Spinal cord (tissue), 10 donors: ENCODE measurements around the gene CDH13. TPM values are rescaled to one million over a fixed set of nuclear protein-coding genes. Genes with fewer than 3 reads are reported as not detected.
A peak's percentile ranks its signal among the peaks of the same experiment; 100 is the strongest.

Experiments used
- DNase-seq, 6 donors: peaks; one replicate each; pipeline versions ENCODE4 v3.0.0 to v3.0.0-alpha.2; 2013 to 2015; ENCODE audit warnings: low spot score in 6 of 6, low read depth in 4 of 6
- H3K27ac ChIP-seq: one replicate; pipeline ENCODE4 v1.5.1; 2013; ENCODE audit warnings: low read depth, low read length, control low read depth
- H3K27me3 ChIP-seq: one replicate; pipeline ENCODE4 v1.6.1; 2013; ENCODE audit warnings: low read length; ENCODE audit not compliant: control insufficient read depth, insufficient read depth
- H3K36me3 ChIP-seq: one replicate; pipeline ENCODE4 v1.6.1; 2013; ENCODE audit warnings: low read length; ENCODE audit not compliant: control insufficient read depth, insufficient read depth
- H3K4me1 ChIP-seq: one replicate; pipeline ENCODE4 v1.6.1; 2013; ENCODE audit warnings: low read length; ENCODE audit not compliant: control insufficient read depth, insufficient read depth
- H3K4me3 ChIP-seq: one replicate; pipeline ENCODE4 v1.5.1; 2013; ENCODE audit warnings: low read depth, low read length, control low read depth
- H3K9me3 ChIP-seq: one replicate; pipeline ENCODE4 v1.6.1; 2013; ENCODE audit warnings: low read length; ENCODE audit not compliant: control insufficient read depth, insufficient read depth
- whole genome bisulfite sequencing: methylation state at CpG from one replicate; pipeline ENCODE4 v1.1.5; 2013; ENCODE audit warnings: missing lambda C conversion rate; ENCODE audit not compliant: insufficient coverage; 5-methylcytosine and 5-hydroxymethylcytosine counted together
- polyA plus RNA-seq, 2 donors: library from polyadenylated mRNA; unstranded; fragments of 120-200 nt; gene quantifications; one replicate each; pipeline ENCODE4 v1.2.1, GENCODE V29; 2013; ENCODE audit not compliant: insufficient read length in 2 of 2
- total RNA-seq, 2 donors: library from RNA; depleted of rRNA in 1 of 2; stranded (reverse); fragments of 120-200 nt in 1 of 2; fragments of >200 nt in 1 of 2; gene quantifications; one replicate each; pipeline versions ENCODE4 v1.2.3 to v1.2.4, GENCODE V29; 2013 to 2014
- donor health status: healthy.

Gene CDH13
- total and polyA plus RNA-seq, 4 donors = 34.5 to 82.3 (median 76.4) TPM

DNA sequence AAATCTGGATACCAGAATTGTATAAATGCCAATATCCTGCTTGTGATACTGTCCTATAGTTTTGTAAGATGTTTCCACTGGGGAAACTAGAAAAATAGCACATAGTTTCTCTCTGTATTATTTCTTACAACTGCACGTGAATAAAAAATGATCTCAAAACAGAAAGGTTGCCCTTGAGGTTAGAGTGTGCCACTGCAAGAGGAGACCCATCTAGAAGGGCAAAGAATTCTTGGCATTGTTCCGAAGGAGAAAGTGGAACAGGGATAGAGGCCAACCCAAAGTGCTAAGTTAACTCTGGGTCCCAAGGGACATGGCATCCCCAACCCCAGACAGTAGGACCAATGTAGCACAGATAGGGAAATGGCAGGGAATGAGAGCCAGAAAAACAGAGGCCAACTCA is 703.5 kb downstream of the CDH13 start:
- no peaks in the 10 kb centered on the region for H3K27me3 ChIP-seq
- no peak overlapping the region for H3K27ac ChIP-seq
- no peaks in the 10 kb centered on the region for H3K36me3 ChIP-seq
- WGBS = 100% methylated on average over 1 of the region's 2 CpGs
- no peak for DNase-seq
- H3K4me3 ChIP-seq = no peak overlapping the region
- no peaks in the 10 kb centered on the region for H3K4me1 ChIP-seq
- H3K9me3 ChIP-seq = no peaks in the 10 kb centered on the region

DNA sequence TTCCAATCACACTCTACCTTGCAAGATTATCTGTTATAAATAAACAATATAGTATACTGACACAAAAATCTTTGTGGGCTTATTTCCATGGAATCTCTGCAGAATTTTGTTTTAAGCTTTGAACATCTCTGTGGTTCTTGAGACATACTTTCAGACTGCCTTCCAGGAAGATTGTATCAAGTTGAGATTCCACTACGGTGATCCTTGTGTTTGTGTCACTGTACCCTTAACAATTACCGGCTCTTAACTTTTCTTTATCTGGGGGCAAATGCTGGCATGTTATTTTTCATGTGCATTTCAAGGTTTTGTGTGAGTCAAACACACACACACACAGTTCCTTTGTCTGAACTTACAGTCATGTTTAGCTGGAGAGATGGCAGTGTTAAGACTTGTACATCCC is 708.3 kb downstream of the CDH13 start:
- Histone ChIP-seq H3K27ac (no peak overlapping the region), H3K27me3 (no peaks in the 10 kb centered on the region), H3K9me3 (no peaks in the 10 kb centered on the region), H3K4me3 (no peak overlapping the region), H3K4me1 (no peaks in the 10 kb centered on the region), H3K36me3 (no peaks in the 10 kb centered on the region)
- no peak for DNase-seq
- no CpG with 5 or more reads among the region's 2 CpGs for WGBS

DNA sequence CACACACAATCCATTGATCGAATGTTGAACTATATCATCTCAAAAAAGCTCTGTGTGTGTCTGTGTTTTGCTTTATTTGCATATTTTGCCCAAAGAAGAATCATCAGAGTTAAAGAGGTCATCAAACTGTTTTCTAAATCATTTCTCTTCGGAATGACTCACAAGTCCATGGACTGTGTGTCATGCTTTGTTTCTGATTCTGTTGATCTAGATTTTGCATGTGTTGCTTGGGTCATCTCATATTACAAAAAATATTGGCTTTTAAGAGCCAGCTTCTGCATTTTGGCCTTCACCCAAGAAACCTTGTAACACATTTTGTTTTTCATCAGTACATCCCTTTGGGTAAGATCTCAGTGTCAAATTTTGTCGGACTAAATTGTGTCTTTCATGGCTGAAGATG is 709.8 kb downstream of the CDH13 start:
- Histone ChIP-seq H3K36me3 (no peaks in the 10 kb centered on the region), H3K4me3 (no peak overlapping the region), H3K27me3 (no peaks in the 10 kb centered on the region), H3K9me3 (no peaks in the 10 kb centered on the region), H3K4me1 (no peaks in the 10 kb centered on the region), H3K27ac (no peak overlapping the region)
- no peak for DNase-seq
- 83% methylated on average over 1 of the region's 3 CpGs for WGBS

DNA sequence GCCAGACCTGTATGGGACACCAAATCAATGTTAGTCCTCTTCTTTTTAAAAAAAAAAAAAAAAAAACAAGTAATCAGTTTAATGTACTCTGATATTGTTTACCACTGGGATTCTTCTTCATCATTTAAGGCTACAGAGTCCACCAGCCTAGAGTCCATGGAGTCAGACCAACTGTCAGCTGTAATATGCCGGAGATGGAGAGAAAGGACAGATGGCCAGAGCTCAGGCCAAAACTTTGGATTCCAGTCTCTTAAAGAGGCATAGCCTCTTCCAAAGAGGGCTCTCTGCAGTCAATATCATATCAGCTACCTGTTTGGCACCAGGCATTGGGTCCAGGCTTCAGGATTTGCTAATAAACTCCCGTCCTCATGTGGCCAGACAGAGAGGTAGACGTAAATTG is 711.4 kb downstream of the CDH13 start:
- no peaks in the 10 kb centered on the region for H3K27me3 ChIP-seq
- no peaks in the 10 kb centered on the region for H3K4me1 ChIP-seq
- WGBS = 50% methylated on average over 1 of the region's 3 CpGs
- no peak for DNase-seq
- H3K4me3 ChIP-seq = no peak overlapping the region
- no peaks in the 10 kb centered on the region for H3K36me3 ChIP-seq
- H3K9me3 ChIP-seq = no peaks in the 10 kb centered on the region
- no peak overlapping the region for H3K27ac ChIP-seq

DNA sequence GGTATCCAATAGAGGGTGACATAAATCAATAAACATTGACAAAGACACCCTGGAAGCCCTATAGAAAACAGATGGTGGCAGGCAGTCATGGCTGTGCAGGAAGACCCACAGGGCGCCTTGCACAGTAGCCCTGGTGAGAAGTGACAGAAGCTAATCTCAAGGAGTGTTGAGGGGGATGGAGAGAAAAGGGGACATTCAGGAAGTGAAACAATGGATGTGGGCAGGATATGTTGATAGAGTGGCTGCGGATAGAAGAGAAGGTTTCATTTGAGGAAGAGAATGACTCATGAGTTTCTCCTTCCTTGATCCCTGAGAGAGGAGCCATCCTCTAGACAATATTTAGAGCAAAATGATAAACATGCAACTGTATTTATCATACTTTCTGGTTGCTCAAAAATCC is 712.2 kb downstream of the CDH13 start:
- Histone ChIP-seq H3K27ac (no peak overlapping the region), H3K4me3 (no peak overlapping the region), H3K36me3 (no peaks in the 10 kb centered on the region), H3K9me3 (no peaks in the 10 kb centered on the region), H3K27me3 (no peaks in the 10 kb centered on the region), H3K4me1 (no peaks in the 10 kb centered on the region)
- 93% methylated on average over 1 of the region's 2 CpGs for WGBS
- DNase-seq = no peak

DNA sequence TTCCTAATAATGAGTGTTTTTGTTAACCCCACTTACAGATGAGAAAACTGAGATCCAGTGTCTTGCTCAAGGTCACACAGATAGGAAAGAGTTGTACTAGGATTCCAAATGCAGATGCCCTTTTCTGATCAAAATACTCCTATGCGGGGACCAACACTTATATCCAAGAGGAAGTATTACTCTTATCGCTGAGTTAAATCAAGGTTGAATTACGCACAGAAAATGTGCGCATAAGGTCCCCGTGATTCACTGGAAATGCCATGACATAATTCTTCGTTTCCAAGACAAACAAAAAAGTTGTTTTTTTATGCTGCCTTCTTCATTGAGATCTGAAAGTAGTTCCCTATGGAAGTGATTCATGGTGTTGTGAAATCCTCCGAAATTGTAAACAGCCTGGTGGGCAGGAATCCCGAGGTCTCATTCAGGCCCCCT is 717.2 kb downstream of the CDH13 start:
- WGBS = 90% methylated on average over 2 of the region's 8 CpGs
- no peaks in the 10 kb centered on the region for H3K9me3 ChIP-seq
- no peaks in the 10 kb centered on the region for H3K27me3 ChIP-seq
- no peaks in the 10 kb centered on the region for H3K36me3 ChIP-seq
- H3K4me1 ChIP-seq = no peaks in the 10 kb centered on the region
- no peak for DNase-seq
- no peak overlapping the region for H3K4me3 ChIP-seq
- H3K27ac ChIP-seq = no peak overlapping the region

DNA sequence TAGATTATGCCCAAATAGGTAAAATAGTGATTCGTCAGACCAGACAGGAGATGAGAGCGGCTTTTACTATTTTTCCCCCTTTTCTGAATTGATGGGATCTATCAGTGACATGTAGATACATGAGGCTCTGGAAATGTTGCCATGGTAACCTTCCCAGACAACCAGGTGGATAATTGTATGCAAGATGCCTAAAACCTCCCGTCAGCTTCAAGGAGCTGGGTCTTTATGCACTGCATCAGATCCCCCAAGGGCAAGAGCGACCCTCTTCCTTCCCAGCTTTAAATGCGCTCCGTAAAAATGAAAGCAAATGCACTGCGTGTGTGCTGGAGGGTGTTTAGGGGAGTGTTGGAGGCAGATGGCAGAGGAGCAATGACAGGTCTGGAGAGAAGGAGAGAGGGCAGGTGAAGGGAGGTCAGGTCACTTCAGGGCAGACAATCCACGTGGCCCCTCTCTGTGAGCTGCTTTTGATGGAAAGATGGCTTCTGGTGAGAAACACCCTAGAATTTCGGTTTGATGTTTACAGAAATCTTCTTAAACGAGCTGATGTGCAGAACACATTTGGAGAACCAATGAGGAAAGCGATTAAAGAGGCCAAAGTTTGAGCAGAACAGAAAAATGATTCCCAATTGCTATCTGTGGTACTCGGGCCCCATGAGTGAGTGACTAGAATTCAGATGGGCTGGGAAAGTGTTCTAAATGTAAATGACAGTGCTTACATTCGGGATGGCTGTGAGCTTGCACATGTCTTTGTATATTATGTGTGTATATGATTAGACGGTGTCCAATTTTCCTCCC is 719.3 kb downstream of the CDH13 start:
- no peak overlapping the region for H3K27ac ChIP-seq
- H3K4me3 ChIP-seq = no peak overlapping the region
- H3K4me1 ChIP-seq = peaks cover 3% of the 10 kb centered on the region
- DNase-seq = peak in 5 of 6 donors; percentile 26 to 94 (median 31)
- WGBS = 49% methylated on average over 7 of the region's 14 CpGs
- no peaks in the 10 kb centered on the region for H3K27me3 ChIP-seq
- H3K9me3 ChIP-seq = no peaks in the 10 kb centered on the region
- no peaks in the 10 kb centered on the region for H3K36me3 ChIP-seq

DNA sequence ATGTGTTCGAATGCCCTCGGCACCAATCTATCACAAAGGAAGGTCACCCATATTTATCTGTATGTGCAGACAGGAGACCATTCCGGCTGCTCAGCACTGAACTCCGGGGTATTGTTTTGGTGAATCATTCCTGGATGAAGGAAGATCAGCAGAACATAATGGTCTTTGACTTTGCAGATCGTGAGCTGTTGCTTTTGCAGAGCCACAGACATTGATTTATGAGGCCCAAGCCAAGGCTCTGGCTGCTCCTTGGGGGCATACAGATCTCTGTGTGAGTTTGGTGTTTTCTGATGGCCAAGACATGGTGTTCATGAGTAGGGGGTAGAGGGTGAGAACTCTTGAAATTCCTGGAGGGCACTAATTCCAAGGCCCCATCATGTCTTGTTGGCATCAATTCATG is 722.2 kb downstream of the CDH13 start:
- Histone ChIP-seq H3K9me3 (no peaks in the 10 kb centered on the region), H3K27me3 (no peaks in the 10 kb centered on the region)
- WGBS = 57% methylated on average over 3 of the region's 5 CpGs

DNA sequence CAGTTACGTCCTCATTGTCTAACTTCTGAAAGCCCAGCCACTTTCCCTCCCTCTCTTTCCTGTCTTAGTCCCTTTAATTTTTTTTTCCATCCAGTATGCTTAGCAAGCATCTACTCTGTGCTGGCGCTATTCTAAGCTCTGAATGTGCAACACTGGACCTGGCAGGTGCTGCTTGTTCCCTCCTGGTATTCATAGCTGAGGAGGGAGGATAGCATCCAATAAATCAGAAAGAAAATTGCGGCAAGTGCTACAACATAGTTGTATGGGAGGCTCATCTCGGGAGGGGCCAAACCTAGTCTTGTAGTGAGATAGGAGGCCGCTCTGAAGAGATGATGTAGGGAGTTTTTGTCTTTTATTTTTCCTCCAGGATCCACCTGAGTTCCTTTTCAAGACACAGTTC is 723.7 kb downstream of the CDH13 start:
- Histone ChIP-seq H3K4me1 (peaks cover 3% of the 10 kb centered on the region), H3K9me3 (no peaks in the 10 kb centered on the region), H3K36me3 (no peaks in the 10 kb centered on the region), H3K27me3 (no peaks in the 10 kb centered on the region), H3K27ac (no peak overlapping the region), H3K4me3 (no peak overlapping the region)
- WGBS = 73% methylated on average over 2 of the region's 5 CpGs
- DNase-seq = peak in 1 of 6 donors; percentile 61

More for the DNA sequence above, 722.2 kb downstream of the CDH13 start:
- H3K36me3 ChIP-seq = no peaks in the 10 kb centered on the region
- no peak overlapping the region for H3K4me3 ChIP-seq
- DNase-seq = no peak
- H3K27ac ChIP-seq = no peak overlapping the region
- peaks cover 3% of the 10 kb centered on the region for H3K4me1 ChIP-seq

DNA sequence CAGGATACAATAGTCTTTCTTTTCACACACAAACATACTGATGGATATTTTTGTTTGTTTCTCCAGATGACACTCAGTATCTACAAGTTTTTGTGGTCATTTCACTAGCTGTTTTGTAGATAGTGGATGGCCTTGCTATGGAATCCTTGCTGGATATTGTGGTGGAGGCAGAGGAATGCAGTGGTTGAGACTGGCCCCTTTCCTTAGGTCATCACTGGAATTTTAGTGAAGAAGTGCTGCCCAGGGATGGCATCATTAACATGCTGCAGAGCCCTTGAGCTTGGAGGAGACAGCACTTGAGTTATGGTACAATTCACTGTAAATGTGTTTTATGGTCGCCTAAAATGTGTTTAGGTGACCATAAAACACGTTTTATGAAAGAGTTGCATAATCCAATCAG is 725.1 kb downstream of the CDH13 start:
- H3K27me3 ChIP-seq = no peaks in the 10 kb centered on the region
- H3K4me1 ChIP-seq = peaks cover 3% of the 10 kb centered on the region
- no CpG with 5 or more reads among the region's 2 CpGs for WGBS
- H3K27ac ChIP-seq = no peak overlapping the region
- DNase-seq = peak in 1 of 6 donors; percentile 40
- no peak overlapping the region for H3K4me3 ChIP-seq
- H3K36me3 ChIP-seq = no peaks in the 10 kb centered on the region
- H3K9me3 ChIP-seq = no peaks in the 10 kb centered on the region
